ENCODE results near the gene CDC123.

Gene CDC123

GRCh38 chr10:12186323-12186722 is 9.7 kb upstream of the CDC123 start:
- Histone ChIP-seq H3K9me3 (ENCODE audit: control insufficient read depth, insufficient read depth, low read depth, low read length) (no peaks in the 10 kb centered on the region), H3K27ac (ENCODE audit: extremely low read depth, low read depth, low read length) (no peak overlapping the region), H3K4me3 (ENCODE audit: low read depth, low read length) (no peak overlapping the region), H3K36me3 (ENCODE audit: control insufficient read depth in 2 of 2, insufficient read depth in 1 of 2, low read length in 2 of 2) (peaks cover 46 to 52% of the 10 kb centered on the region in 2 experiments), H3K4me1 (ENCODE audit: control insufficient read depth, insufficient read depth, low read length) (no peaks in the 10 kb centered on the region)
- no peak for TF ChIP-seq ZFHX2 (tag by site-specific recombination; conservative IDR thresholded peaks at IDR 0.05)
- no peak for TF ChIP-seq ZNF580 (tag by site-specific recombination; IDR thresholded peaks at IDR 0.05)
- TF ChIP-seq ZNF19 (tag by site-specific recombination; IDR thresholded peaks at IDR 0.05; ENCODE audit: low read depth), result no peak
- TF ChIP-seq GFI1B (tag by site-specific recombination; IDR thresholded peaks at IDR 0.05), result no peak
- TF ChIP-seq TCF7L2 (IDR thresholded peaks at IDR 0.05; ENCODE audit: borderline replicate concordance, low read depth, low read length), result no peak
- no peak for TF ChIP-seq ZNF311 (tag by site-specific recombination; IDR thresholded peaks at IDR 0.05; ENCODE audit: borderline replicate concordance)
- TF ChIP-seq ZNF747 (tag by site-specific recombination; IDR thresholded peaks at IDR 0.05), result no peak
- TF ChIP-seq ZNF514 (tag by site-specific recombination; IDR thresholded peaks at IDR 0.05), result no peak
- no peak for TF ChIP-seq ZSCAN5A (tag by site-specific recombination; IDR thresholded peaks at IDR 0.05)
- TF ChIP-seq ZBTB48 (tag by site-specific recombination; IDR thresholded peaks at IDR 0.05), result no peak
- no peak for TF ChIP-seq ZNF548 (tag by site-specific recombination; IDR thresholded peaks at IDR 0.05)
- no peak for TF ChIP-seq RBAK (tag by site-specific recombination; IDR thresholded peaks at IDR 0.05)
- TF ChIP-seq GLIS2 (tag by site-specific recombination; IDR thresholded peaks at IDR 0.05), result no peak
- no peak for TF ChIP-seq ZNF623 (tag by site-specific recombination; IDR thresholded peaks at IDR 0.05)
- CTCF ChIA-PET, result no interaction called here
- POLR2A ChIA-PET, result interaction anchor here (1.0 kb wide), 1 partner anchor 18 kb away, joined by 3 read pairs; no protein-coding TSS in a partner anchor

GRCh38 chr10:12187321-12187905 is 8.6 kb upstream of the CDC123 start:
- POLR2A ChIA-PET, result no interaction called here
- H3K36me3 ChIP-seq (ENCODE audit: control insufficient read depth in 2 of 2, insufficient read depth in 1 of 2, low read length in 2 of 2), result peaks cover 40 to 54% of the 10 kb centered on the region in 2 experiments
- no peak overlapping the region for H3K4me3 ChIP-seq (ENCODE audit: low read depth, low read length)
- TF ChIP-seq ZNF335 (tag by site-specific recombination; conservative IDR thresholded peaks at IDR 0.05) (no peak), ZNF114 (tag by site-specific recombination; IDR thresholded peaks at IDR 0.05) (no peak), FEZF1 (tag by site-specific recombination; IDR thresholded peaks at IDR 0.05) (no peak), ZNF76 (tag by site-specific recombination; IDR thresholded peaks at IDR 0.05; ENCODE audit: borderline replicate concordance, low read depth) (no peak), ZBTB11 (tag by site-specific recombination; conservative IDR thresholded peaks at IDR 0.05; ENCODE audit: low read depth) (no peak), PATZ1 (tag by site-specific recombination; IDR thresholded peaks at IDR 0.05) (no peak)
- H3K9me3 ChIP-seq (ENCODE audit: control insufficient read depth, insufficient read depth, low read depth, low read length), result no peaks in the 10 kb centered on the region
- H3K27ac ChIP-seq (ENCODE audit: extremely low read depth, low read depth, low read length), result no peak overlapping the region
- H3K4me1 ChIP-seq (ENCODE audit: control insufficient read depth, insufficient read depth, low read length), result no peaks in the 10 kb centered on the region
- CTCF ChIA-PET, result no interaction called here

Data from HEK293 (cell line).